HEK293 (cell line): ENCODE measurements around the gene CDC40.
A peak's percentile ranks its signal among the peaks of the same experiment; 100 is the strongest.

Experiments
- CTCF ChIA-PET: fragments of 350-600 bp; formaldehyde crosslinking; extraction: SDS; loops from one replicate; lab custom pipeline; 2021; ENCODE audit warnings: antibody characterized with exemption; lab: Yijun Ruan, JAX
- POLR2A ChIA-PET: fragments of 300-600 bp; formaldehyde crosslinking; extraction: SDS; loops from one replicate; lab custom pipeline; 2020; ENCODE audit warnings: antibody characterized with exemption, inconsistent platforms; lab: Yijun Ruan, JAX
- H3K27ac ChIP-seq: fragments of 200-500 bp; sonication (Bioruptor generic); 2 replicates; pipeline ENCODE4 v1.5.1; 2014; ENCODE audit warnings: low read depth, low read length, control low read depth, inconsistent platforms; ENCODE audit errors: extremely low read depth
- H3K36me3 ChIP-seq, 2 experiments: fragments of 200-500 bp in 1 of 2; sonication (Bioruptor generic) in 1 of 2; 1 replicate in 1 of 2; 2 replicates in 1 of 2; pipeline ENCODE4 v1.5.1; 2014 to 2017; ENCODE audit warnings: inconsistent platforms in 2 of 2, low read length in 2 of 2; ENCODE audit not compliant: control insufficient read depth in 2 of 2, insufficient read depth in 1 of 2
- H3K4me1 ChIP-seq: fragments of 200-500 bp; sonication (Bioruptor generic); 2 replicates; pipeline ENCODE4 v1.5.1; 2014; ENCODE audit warnings: mild to moderate bottlenecking, low read length, inconsistent platforms; ENCODE audit not compliant: control insufficient read depth, insufficient read depth
- H3K4me3 ChIP-seq: 2 replicates; pipeline ENCODE4 v1.5.1; 2011; ENCODE audit warnings: low read depth, mild to moderate bottlenecking, control low read depth, low read length, moderate library complexity
- H3K9me3 ChIP-seq: fragments of 200-500 bp; sonication (Bioruptor generic); 2 replicates; pipeline ENCODE4 v1.5.1; 2014; ENCODE audit warnings: low read depth, low read length, inconsistent platforms; ENCODE audit not compliant: control insufficient read depth, insufficient read depth
- GFI1B ChIP-seq: fragments of 450-650 bp; formaldehyde crosslinking; IDR thresholded peaks from 2 replicates; pipeline ENCODE4 v1.5.1; 2016; ENCODE audit warnings: missing biosample characterization, missing genetic modification characterization
- HOXA7 ChIP-seq: sonication (generic); formaldehyde crosslinking; IDR thresholded peaks from 2 replicates; pipeline ENCODE4 v1.8.1; 2022; ENCODE audit warnings: missing genetic modification reagents, borderline replicate concordance
- INSM2 ChIP-seq: fragments of 450-650 bp; formaldehyde crosslinking; IDR thresholded peaks from 2 replicates; pipeline ENCODE4 v1.5.1; 2016; ENCODE audit warnings: missing biosample characterization, missing genetic modification characterization
- KLF17 ChIP-seq: fragments of 450-650 bp; formaldehyde crosslinking; IDR thresholded peaks from 2 replicates; pipeline ENCODE4 v1.5.1; 2016; ENCODE audit warnings: missing biosample characterization, missing genetic modification characterization
- KLF9 ChIP-seq: fragments of 450-650 bp; formaldehyde crosslinking; IDR thresholded peaks from 2 replicates; pipeline ENCODE4 v1.5.1; 2016; ENCODE audit warnings: missing biosample characterization, missing genetic modification characterization, low read depth
- OSR2 ChIP-seq: fragments of 450-650 bp; formaldehyde crosslinking; IDR thresholded peaks from 2 replicates; pipeline ENCODE4 v1.5.1; 2016; ENCODE audit warnings: missing biosample characterization, missing genetic modification characterization
- OVOL3 ChIP-seq: fragments of 450-650 bp; formaldehyde crosslinking; IDR thresholded peaks from 2 replicates; pipeline ENCODE4 v1.5.1; 2016; ENCODE audit warnings: missing biosample characterization, missing genetic modification characterization
- RBAK ChIP-seq: fragments of 450-650 bp; formaldehyde crosslinking; IDR thresholded peaks from 2 replicates; pipeline ENCODE4 v1.5.1; 2016; ENCODE audit warnings: missing biosample characterization, missing genetic modification characterization
- REST ChIP-seq: fragments of 450-650 bp; formaldehyde crosslinking; IDR thresholded peaks from 2 replicates; pipeline ENCODE4 v1.5.1; 2016; ENCODE audit warnings: missing biosample characterization, missing genetic modification characterization
- ZBTB20 ChIP-seq: fragments of 450-650 bp; formaldehyde crosslinking; IDR thresholded peaks from 2 replicates; pipeline ENCODE4 v1.5.1; 2016; ENCODE audit warnings: missing biosample characterization, missing genetic modification characterization
- ZBTB6 ChIP-seq: fragments of 450-650 bp; formaldehyde crosslinking; IDR thresholded peaks from 2 replicates; pipeline ENCODE4 v1.5.1; 2017; ENCODE audit warnings: missing biosample characterization, missing genetic modification characterization
- ZIC2 ChIP-seq: fragments of 450-650 bp; formaldehyde crosslinking; IDR thresholded peaks from 2 replicates; pipeline ENCODE4 v1.5.1; 2016; ENCODE audit warnings: missing biosample characterization, missing genetic modification characterization
- ZNF10 ChIP-seq: fragments of 450-650 bp; formaldehyde crosslinking; IDR thresholded peaks from 2 replicates; pipeline ENCODE4 v1.5.1; 2017; ENCODE audit warnings: missing biosample characterization, missing genetic modification characterization
- ZNF157 ChIP-seq: fragments of 450-650 bp; formaldehyde crosslinking; IDR thresholded peaks from 2 replicates; pipeline ENCODE4 v1.5.1; 2016; ENCODE audit warnings: missing biosample characterization, missing genetic modification characterization
- ZNF175 ChIP-seq: fragments of 450-650 bp; formaldehyde crosslinking; IDR thresholded peaks from 2 replicates; pipeline ENCODE4 v1.5.1; 2016; ENCODE audit warnings: missing biosample characterization, missing genetic modification characterization
- ZNF223 ChIP-seq: fragments of 450-650 bp; formaldehyde crosslinking; IDR thresholded peaks from 2 replicates; pipeline ENCODE4 v1.5.1; 2016; ENCODE audit warnings: missing biosample characterization, missing genetic modification characterization
- ZNF24 ChIP-seq: fragments of 450-650 bp; formaldehyde crosslinking; IDR thresholded peaks from 2 replicates; pipeline ENCODE4 v1.5.1; 2016; ENCODE audit warnings: missing biosample characterization, missing genetic modification characterization
- ZNF354C ChIP-seq: fragments of 450-650 bp; formaldehyde crosslinking; IDR thresholded peaks from 2 replicates; pipeline ENCODE4 v1.5.1; 2016; ENCODE audit warnings: missing biosample characterization, missing genetic modification characterization, low read depth, borderline replicate concordance
- ZNF37A ChIP-seq: fragments of 450-650 bp; IDR thresholded peaks from 2 replicates; pipeline ENCODE4 v1.5.1; 2018; ENCODE audit warnings: missing biosample characterization, missing genetic modification characterization
- ZNF394 ChIP-seq: fragments of 450-650 bp; formaldehyde crosslinking; IDR thresholded peaks from 2 replicates; pipeline ENCODE4 v1.5.1; 2016; ENCODE audit warnings: missing biosample characterization, missing genetic modification characterization, mild to moderate bottlenecking, moderate library complexity, borderline replicate concordance
- ZNF501 ChIP-seq: fragments of 450-650 bp; formaldehyde crosslinking; IDR thresholded peaks from 2 replicates; pipeline ENCODE4 v1.5.1; 2016; ENCODE audit warnings: missing biosample characterization, missing genetic modification characterization
- ZNF544 ChIP-seq: fragments of 450-650 bp; formaldehyde crosslinking; IDR thresholded peaks from 2 replicates; pipeline ENCODE4 v1.5.0; 2017; ENCODE audit warnings: missing biosample characterization, missing genetic modification characterization
- ZNF561 ChIP-seq: fragments of 450-650 bp; IDR thresholded peaks from 2 replicates; pipeline ENCODE4 v1.5.1; 2018; ENCODE audit warnings: missing biosample characterization, missing genetic modification characterization, borderline replicate concordance
- ZNF596 ChIP-seq: fragments of 450-650 bp; IDR thresholded peaks from 2 replicates; pipeline ENCODE4 v1.5.0; 2018; ENCODE audit warnings: missing biosample characterization, mild to moderate bottlenecking, missing genetic modification characterization, moderate library complexity
- ZNF664 ChIP-seq: fragments of 450-650 bp; formaldehyde crosslinking; IDR thresholded peaks from 2 replicates; pipeline ENCODE4 v1.5.1; 2016; ENCODE audit warnings: missing biosample characterization, missing genetic modification characterization
- ZNF670 ChIP-seq: fragments of 450-650 bp; formaldehyde crosslinking; IDR thresholded peaks from 2 replicates; pipeline ENCODE4 v1.5.1; 2016; ENCODE audit warnings: missing biosample characterization, missing genetic modification characterization, low read depth
- ZNF677 ChIP-seq: fragments of 450-650 bp; IDR thresholded peaks from 2 replicates; pipeline ENCODE4 v1.5.0; 2018; ENCODE audit warnings: missing biosample characterization, mild to moderate bottlenecking, missing genetic modification characterization, moderate library complexity
- ZSCAN16 ChIP-seq: fragments of 450-650 bp; formaldehyde crosslinking; IDR thresholded peaks from 2 replicates; pipeline ENCODE4 v1.5.1; 2016; ENCODE audit warnings: missing biosample characterization, missing genetic modification characterization
- ZSCAN23 ChIP-seq: fragments of 450-650 bp; formaldehyde crosslinking; IDR thresholded peaks from 2 replicates; pipeline ENCODE4 v1.5.1; 2016; ENCODE audit warnings: missing biosample characterization, missing genetic modification characterization

Gene CDC40

GRCh38 chr6:110178626-110179405 is 1.4 kb upstream of the CDC40 start (continued):
- TF ChIP-seq ZNF596 (tag by site-specific recombination) (no peak), ZBTB6 (tag by site-specific recombination) (no peak), HOXA7 (CRISPR knock-in tag) (no peak), ZBTB20 (tag by site-specific recombination) (peak; percentile 57), ZNF501 (tag by site-specific recombination) (peak; percentile 49; the same call in 1 of the 2 replicates), GFI1B (tag by site-specific recombination) (no peak), REST (tag by site-specific recombination) (peak; percentile 19; the same call in 1 of the 2 replicates), OVOL3 (tag by site-specific recombination) (peak; percentile 65; the same call in 1 of the 2 replicates), ZNF394 (tag by site-specific recombination) (peak; percentile 40; the same call in 1 of the 2 replicates), ZNF37A (tag by site-specific recombination) (no peak)

GRCh38 chr6:110179406-110180227 is 610 bp upstream of the CDC40 start, which contains the start of gene WASF1:
TSS of gene WASF1 (minus strand) at chr6:110179670. CDS start at chr6:110127601, 52,069 bp downstream.
- ChIA-PET POLR2A (interaction anchor here (0.6 to 2.4 kb wide), 13 partner anchors 17 to 909 kb away, joined by 3 to 8 read pairs (median 4); no protein-coding TSS in a partner anchor), CTCF (interaction anchor here (0.6 to 1.5 kb wide), 9 partner anchors 8 to 312 kb away, joined by 3 to 6 read pairs (median 4); no protein-coding TSS in a partner anchor)
- Histone ChIP-seq H3K4me3 (peak within 1 kb of the TSS; percentile 76), H3K4me1 (peaks cover 23% of the 10 kb centered on the region), H3K36me3 (peaks cover 0 to 15% of the 10 kb centered on the region in 2 experiments; a peak in 1 of 3 replicates), H3K27ac (peak within 1 kb of the TSS; percentile 97), H3K9me3 (no peaks in the 10 kb centered on the region)
- TF ChIP-seq ZNF544 (tag by site-specific recombination) (no peak), ZIC2 (peak; percentile 71), ZNF664 (tag by site-specific recombination) (no peak), KLF17 (tag by site-specific recombination) (peak; percentile 78), KLF9 (tag by site-specific recombination) (peak; percentile 98), ZNF24 (peak; percentile 67; the same call in 1 of the 2 replicates), ZSCAN16 (tag by site-specific recombination) (no peak), INSM2 (tag by site-specific recombination) (0 out of 2 replicates have a peak, but pooled peaks have one; percentile 43), ZNF561 (tag by site-specific recombination) (peak; percentile 78), ZNF677 (tag by site-specific recombination) (no peak; the same call in 1 of the 2 replicates), ZNF354C (no peak), OSR2 (tag by site-specific recombination) (no peak), ZNF157 (tag by site-specific recombination) (no peak), ZNF10 (no peak), ZNF670 (tag by site-specific recombination) (no peak), ZSCAN23 (tag by site-specific recombination) (0 out of 2 replicates have a peak, but pooled peaks have one; percentile 32), ZNF175 (tag by site-specific recombination) (no peak), ZNF223 (tag by site-specific recombination) (no peak), RBAK (tag by site-specific recombination) (no peak)
